Fibroblast of mammary gland (primary cell): ENCODE data around the gene CAPN15.
"Not testable (repeated sequence)": the region's sequence is repeated elsewhere in the genome, so short reads cannot be mapped to it uniquely, and the experiment has no call there.

Experiments used
- DNase-seq: peaks from one replicate; pipeline ENCODE4 v3.0.0-alpha.2; 2010; ENCODE audit warnings: low read depth
- H3K4me3 ChIP-seq: 2 replicates; pipeline ENCODE4 v1.5.1; 2011; ENCODE audit warnings: low read depth, mild to moderate bottlenecking, low read length, moderate library complexity; ENCODE audit not compliant: control insufficient read depth
- CTCF ChIP-seq: conservative IDR thresholded peaks from 2 replicates; pipeline ENCODE4 v1.5.1; 2011; ENCODE audit warnings: low read depth, low read length, inconsistent platforms; ENCODE audit not compliant: control insufficient read depth, insufficient read depth

The CAPN15 gene

GRCh38 chr16:595942-596735, 68.6 kb downstream of the CAPN15 start:
- H3K4me3 ChIP-seq, result no peak overlapping the region
- no peak for TF ChIP-seq CTCF
- DNase-seq, result no peak

- H3K4me3 ChIP-seq, result no peak overlapping the region
- TF ChIP-seq CTCF, result no peak
These were observed 69.2 kb downstream of the CAPN15 start for GRCh38 chr16:596736-597060.

GRCh38 chr16:597655-598054, 70.1 kb downstream of the CAPN15 start:
- H3K4me3 ChIP-seq, DNase-seq: not testable (repeated sequence)

More at GRCh38 chr16:596736-597060, 69.2 kb downstream of the CAPN15 start:
- no peak for DNase-seq

- TF ChIP-seq CTCF, result no peak
- DNase-seq, result no peak
- no peak overlapping the region for H3K4me3 ChIP-seq
These were observed 71.6 kb downstream of the CAPN15 start for GRCh38 chr16:598823-599739.

GRCh38 chr16:600781-601180, 73.3 kb downstream of the CAPN15 start:
- DNase-seq, result no peak

GRCh38 chr16:603933-604332, 76.4 kb downstream of the CAPN15 start:
- H3K4me3 ChIP-seq, result no peak overlapping the region
- DNase-seq, result no peak
- no peak for TF ChIP-seq CTCF

More at GRCh38 chr16:600781-601180, 73.3 kb downstream of the CAPN15 start:
- H3K4me3 ChIP-seq, result no peak overlapping the region
- TF ChIP-seq CTCF, result peak; percentile 16
